ENCODE results near the gene TCF21.
A peak's percentile ranks its signal among the peaks of the same experiment; 100 is the strongest.

The TCF21 gene

GRCh38 chr6:133892813-133893691 is 4.1 kb downstream of the TCF21 start:
- H3F3A ChIP-seq (ENCODE audit: low read depth), result no peaks in the 10 kb centered on the region
- no peak overlapping the region for H3K4me3 ChIP-seq (ENCODE audit: low read length, poor library complexity, severe bottlenecking)
- H3K79me2 ChIP-seq (ENCODE audit: insufficient read depth, low read length), result no peaks in the 10 kb centered on the region
- H3K27me3 ChIP-seq (ENCODE audit: insufficient read depth, low read length, poor library complexity, severe bottlenecking), result no peaks in the 10 kb centered on the region
- no peaks in the 10 kb centered on the region for H3K9me2 ChIP-seq (replicated peaks; ENCODE audit: low read depth, low read length)
- TF ChIP-seq CTCF (conservative IDR thresholded peaks at IDR 0.05; ENCODE audit: low read length) (no peak), EZH2phosphoT487 (IDR thresholded peaks at IDR 0.05; ENCODE audit: borderline replicate concordance) (no peak)
- H3K36me3 ChIP-seq (ENCODE audit: insufficient read depth, low read length), result no peaks in the 10 kb centered on the region
- no peak overlapping the region for H3K4me2 ChIP-seq (ENCODE audit: low read depth, low read length, poor library complexity, severe bottlenecking)
- 0 out of 2 replicates have a peak overlapping the region, but pooled peaks have one; percentile 41 for H2AFZ ChIP-seq (ENCODE audit: low read length)
- H3K4me1 ChIP-seq (ENCODE audit: insufficient read depth, low read length, poor library complexity, severe bottlenecking), result peaks cover 2% of the 10 kb centered on the region
- H4K20me1 ChIP-seq (ENCODE audit: insufficient read depth, low read length, poor library complexity, severe bottlenecking), result no peaks in the 10 kb centered on the region
- no peaks in the 10 kb centered on the region for H3K9me3 ChIP-seq (ENCODE audit: insufficient read depth, low read depth, low read length)
- no peak overlapping the region for H3K9ac ChIP-seq (ENCODE audit: low read depth, low read length, poor library complexity, severe bottlenecking)

GRCh38 chr6:133893946-133894345 is 5.0 kb downstream of the TCF21 start:
- Histone ChIP-seq H3K9ac (ENCODE audit: low read depth, low read length, poor library complexity, severe bottlenecking) (no peak overlapping the region), H3K27me3 (ENCODE audit: insufficient read depth, low read length, poor library complexity, severe bottlenecking) (no peaks in the 10 kb centered on the region), H2AFZ (ENCODE audit: low read length) (peak overlapping the region; percentile 41; the same call in 1 of the 2 replicates)

GRCh38 chr6:133894369-133894768 is 5.5 kb downstream of the TCF21 start:
- no peaks in the 10 kb centered on the region for H3K9me2 ChIP-seq (replicated peaks; ENCODE audit: low read depth, low read length)
- H3K27me3 ChIP-seq (ENCODE audit: insufficient read depth, low read length, poor library complexity, severe bottlenecking), result no peaks in the 10 kb centered on the region
- no peaks in the 10 kb centered on the region for H3K36me3 ChIP-seq (ENCODE audit: insufficient read depth, low read length)
- H3K4me1 ChIP-seq (ENCODE audit: insufficient read depth, low read length, poor library complexity, severe bottlenecking), result peaks cover 2% of the 10 kb centered on the region
- H2AFZ ChIP-seq (ENCODE audit: low read length), result peak overlapping the region; percentile 41; the same call in 1 of the 2 replicates
- no peak overlapping the region for H3K4me2 ChIP-seq (ENCODE audit: low read depth, low read length, poor library complexity, severe bottlenecking)
- no peaks in the 10 kb centered on the region for H4K20me1 ChIP-seq (ENCODE audit: insufficient read depth, low read length, poor library complexity, severe bottlenecking)
- H3K79me2 ChIP-seq (ENCODE audit: insufficient read depth, low read length), result no peaks in the 10 kb centered on the region
- no peaks in the 10 kb centered on the region for H3F3A ChIP-seq (ENCODE audit: low read depth)
- H3K9me3 ChIP-seq (ENCODE audit: insufficient read depth, low read depth, low read length), result no peaks in the 10 kb centered on the region
- H3K9ac ChIP-seq (ENCODE audit: low read depth, low read length, poor library complexity, severe bottlenecking), result no peak overlapping the region
- H3K4me3 ChIP-seq (ENCODE audit: low read length, poor library complexity, severe bottlenecking), result no peak overlapping the region
- no peak for TF ChIP-seq EZH2phosphoT487 (IDR thresholded peaks at IDR 0.05; ENCODE audit: borderline replicate concordance)
- no peak for TF ChIP-seq CTCF (conservative IDR thresholded peaks at IDR 0.05; ENCODE audit: low read length)

More at GRCh38 chr6:133893946-133894345, 5.0 kb downstream of the TCF21 start:
- peaks cover 2% of the 10 kb centered on the region for H3K4me1 ChIP-seq (ENCODE audit: insufficient read depth, low read length, poor library complexity, severe bottlenecking)
- no peaks in the 10 kb centered on the region for H3K36me3 ChIP-seq (ENCODE audit: insufficient read depth, low read length)
- H3K9me2 ChIP-seq (replicated peaks; ENCODE audit: low read depth, low read length), result no peaks in the 10 kb centered on the region
- no peak overlapping the region for H3K4me3 ChIP-seq (ENCODE audit: low read length, poor library complexity, severe bottlenecking)
- no peaks in the 10 kb centered on the region for H3F3A ChIP-seq (ENCODE audit: low read depth)
- H3K79me2 ChIP-seq (ENCODE audit: insufficient read depth, low read length), result no peaks in the 10 kb centered on the region
- H4K20me1 ChIP-seq (ENCODE audit: insufficient read depth, low read length, poor library complexity, severe bottlenecking), result no peaks in the 10 kb centered on the region
- no peaks in the 10 kb centered on the region for H3K9me3 ChIP-seq (ENCODE audit: insufficient read depth, low read depth, low read length)
- TF ChIP-seq EZH2phosphoT487 (IDR thresholded peaks at IDR 0.05; ENCODE audit: borderline replicate concordance) (no peak), CTCF (conservative IDR thresholded peaks at IDR 0.05; ENCODE audit: low read length) (no peak)
- H3K4me2 ChIP-seq (ENCODE audit: low read depth, low read length, poor library complexity, severe bottlenecking), result no peak overlapping the region
